GM18499 (cell line): ENCODE measurements around the gene RNU11.
"Not testable (repeated sequence)": the region's sequence is repeated elsewhere in the genome, so short reads cannot be mapped to it uniquely, and the experiment has no call there.

ENCODE experiments used
- ATAC-seq: cut with Tn5 transposase; IDR thresholded peaks from one replicate; pipeline ENCODE4 v1.9.1; 2021; ENCODE audit warnings: moderate number of reproducible peaks; ENCODE audit not compliant: insufficient read depth, unreplicated experiment

RNU11 gene

DNA sequence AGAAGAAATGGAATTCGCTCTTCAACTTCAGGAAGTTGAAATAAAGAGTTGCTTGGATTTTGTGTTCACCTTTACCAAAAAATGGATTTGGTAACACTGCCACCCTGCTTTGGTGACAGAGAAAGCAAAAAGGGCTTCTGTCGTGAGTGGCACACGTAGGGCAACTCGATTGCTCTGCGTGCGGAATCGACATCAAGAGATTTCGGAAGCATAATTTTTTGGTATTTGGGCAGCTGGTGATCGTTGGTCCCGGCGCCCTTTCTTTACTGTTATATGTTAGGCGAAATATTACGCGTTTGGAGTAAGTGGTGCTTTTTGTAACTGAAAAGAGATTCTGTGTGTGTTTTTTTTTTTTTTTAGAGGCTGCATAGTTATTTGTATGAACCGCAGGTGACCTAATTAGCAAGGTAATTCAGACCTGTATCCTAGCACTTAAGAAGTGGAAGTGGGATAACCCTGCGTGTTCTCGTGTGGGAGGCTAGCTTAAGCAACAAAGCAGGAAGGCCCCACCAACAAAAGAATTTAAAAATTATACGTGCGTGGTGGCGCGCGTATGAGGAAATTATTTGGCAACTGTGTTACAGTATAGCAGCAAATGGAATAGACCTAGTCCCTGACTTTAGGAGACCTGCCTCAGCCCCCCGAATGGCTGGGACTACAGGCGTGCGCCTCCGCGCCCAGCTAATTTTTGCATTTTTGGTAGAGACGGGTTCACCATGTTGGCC lies at the start of gene RNU11:
Gene RNU11, plus strand, starts transcription at position 127 of the 725 bp plus-strand sequence.
- peak; percentile 49 for ATAC-seq

DNA sequence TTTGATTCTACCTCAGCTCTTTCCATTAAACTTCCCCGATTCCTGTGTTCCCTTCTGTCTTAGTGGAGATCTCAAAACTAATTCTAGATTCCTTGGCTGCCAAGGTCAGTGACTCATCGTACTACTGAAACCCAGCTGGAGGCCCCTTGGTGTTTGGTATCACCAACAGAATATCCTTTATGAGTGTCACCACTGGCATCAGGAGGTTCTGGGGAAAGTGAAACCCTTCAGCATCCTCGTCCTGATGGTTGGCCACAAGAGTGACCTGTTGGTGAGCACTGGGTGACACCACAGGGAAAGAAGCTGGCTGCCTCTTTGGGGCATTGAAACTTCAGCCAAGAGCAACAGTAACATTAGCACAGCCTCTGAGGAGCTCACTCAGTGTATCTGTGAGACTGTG lies 46.7 kb upstream of the RNU11 start:
- no peak for ATAC-seq

DNA sequence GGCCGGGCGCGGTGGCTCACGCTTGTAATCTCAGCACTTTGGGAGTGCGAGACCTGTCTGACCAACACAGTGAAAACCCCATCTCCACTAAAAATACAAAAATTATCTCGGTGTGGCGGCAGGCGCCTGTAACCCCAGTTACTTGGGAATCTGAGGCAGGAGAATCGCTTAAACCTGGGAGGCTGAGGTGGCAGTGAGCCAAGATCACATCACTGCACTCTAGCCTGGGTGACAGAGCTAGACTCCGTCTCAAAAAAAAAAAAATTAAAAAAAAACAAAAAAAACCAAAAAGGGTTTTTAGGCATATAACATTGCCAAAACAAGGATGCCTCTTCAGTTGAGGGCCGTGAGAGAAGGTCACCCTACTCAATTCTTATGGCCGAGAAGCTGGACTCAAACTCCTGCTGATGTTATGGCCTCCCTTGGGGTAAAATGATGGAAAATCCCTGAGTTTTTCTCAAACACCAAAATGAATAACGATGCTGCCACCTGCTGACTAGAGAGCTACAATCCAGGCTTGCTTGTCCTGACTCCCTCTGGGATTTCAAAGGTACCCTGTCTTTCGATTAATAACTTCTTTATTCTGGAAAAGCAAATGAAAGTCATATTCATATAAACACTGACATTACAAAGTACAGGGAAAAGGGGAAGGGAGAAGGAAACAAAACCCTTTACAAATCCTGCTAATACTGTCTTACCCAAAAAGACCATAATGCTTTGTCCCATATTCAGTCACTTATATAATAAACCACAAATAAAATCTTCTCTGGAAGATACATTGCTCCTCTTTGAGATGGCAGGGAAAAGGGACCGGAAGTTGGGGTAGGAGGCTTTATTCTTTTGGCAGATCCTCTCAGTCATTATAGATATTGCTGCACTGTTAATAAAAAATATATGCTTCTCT lies 45.6 kb upstream of the RNU11 start:
- ATAC-seq = no peak

DNA sequence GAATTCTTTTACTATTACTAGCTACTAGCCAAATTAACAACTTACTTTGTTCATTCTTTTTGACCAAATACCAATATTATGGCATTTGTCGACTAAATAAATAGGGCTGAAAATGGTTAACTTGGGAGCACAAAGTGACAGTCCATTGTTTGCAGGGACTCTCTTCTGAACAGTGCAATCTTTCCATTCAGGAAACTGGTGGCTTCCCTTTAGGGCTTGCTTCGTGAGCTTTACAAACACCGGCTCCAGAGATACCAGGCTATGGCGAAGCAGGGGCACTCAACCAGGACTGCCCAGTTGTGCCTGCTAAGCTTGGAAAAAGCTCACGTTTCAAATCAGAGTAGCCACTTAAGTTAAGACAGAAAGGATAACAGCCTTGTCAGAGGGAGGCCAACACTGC lies 44.0 kb upstream of the RNU11 start:
- no peak for ATAC-seq

DNA sequence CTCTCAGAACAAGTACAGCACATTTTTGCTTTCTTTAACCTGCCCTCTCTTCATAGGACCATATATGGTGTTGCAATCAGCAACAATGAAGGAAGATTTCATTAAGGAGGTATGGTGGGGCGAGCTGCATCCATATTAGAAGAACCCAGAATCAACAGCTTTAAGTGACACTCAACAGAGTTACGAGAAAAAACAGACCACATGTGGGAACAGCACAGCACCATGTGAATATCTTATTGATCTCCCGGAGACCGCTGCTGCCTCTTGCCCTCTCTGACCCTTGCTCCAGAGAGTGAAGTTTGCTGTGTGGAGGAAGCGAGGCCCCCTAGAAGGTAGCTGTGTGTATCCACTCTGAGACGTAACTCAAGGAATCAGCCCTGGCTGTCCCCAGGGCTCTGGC lies 43.4 kb upstream of the RNU11 start:
- no peak for ATAC-seq

DNA sequence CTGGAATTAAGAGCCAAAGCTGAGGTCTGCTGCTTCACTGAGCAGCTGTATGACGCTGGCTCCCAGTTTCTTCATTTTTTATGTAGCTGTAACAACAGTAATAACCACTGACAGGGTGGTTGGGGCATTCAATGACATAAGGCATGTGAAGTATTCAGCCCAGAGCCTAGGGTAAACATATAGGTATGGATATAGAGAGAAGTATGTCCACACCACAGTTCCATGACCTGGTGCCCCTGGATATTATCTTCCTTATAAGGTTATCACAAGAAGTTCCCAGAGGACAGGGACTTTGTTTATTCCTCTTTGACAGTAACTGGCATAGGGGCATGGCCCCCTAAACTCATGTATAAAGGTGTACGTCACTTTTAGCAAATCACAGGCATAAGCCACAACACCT lies 41.6 kb upstream of the RNU11 start:
- ATAC-seq = no peak

DNA sequence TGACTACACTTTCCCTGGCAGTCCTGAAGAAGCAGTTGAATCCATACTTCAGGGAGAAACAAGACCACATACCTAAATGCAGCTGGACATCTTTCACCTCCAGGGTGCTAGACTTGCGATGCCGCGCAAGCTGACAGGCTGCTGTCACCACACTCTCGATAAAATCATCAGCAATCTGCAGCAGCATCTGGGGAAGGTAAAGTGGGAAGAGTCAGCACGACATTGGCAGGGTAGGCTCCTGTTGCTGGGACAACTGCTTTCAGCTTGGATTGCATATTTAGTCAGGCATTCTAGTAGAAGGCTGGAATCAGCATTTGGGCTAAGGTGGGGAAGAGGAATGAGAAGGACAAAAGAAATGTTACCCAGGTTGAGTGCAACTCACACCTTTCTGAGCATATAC lies 35.2 kb upstream of the RNU11 start:
- ATAC-seq = no peak

DNA sequence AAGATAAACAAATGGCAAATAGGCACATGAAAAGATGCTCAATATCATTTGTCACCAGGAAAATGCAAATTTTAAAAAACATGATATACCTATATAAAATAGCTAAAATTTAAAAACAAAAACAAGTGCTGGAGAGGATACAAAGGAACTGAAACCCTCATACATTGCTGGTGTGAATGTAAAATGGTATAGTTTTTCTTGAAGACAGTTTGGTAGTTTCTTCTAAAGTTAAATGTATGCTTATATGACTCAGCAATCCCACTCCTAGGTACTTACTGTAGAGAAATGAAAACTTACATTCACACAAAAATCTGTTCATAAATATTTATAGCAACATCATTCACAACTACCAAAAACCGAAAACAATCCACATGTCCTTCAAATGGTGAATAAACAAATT lies 16.7 kb upstream of the RNU11 start:
- no peak for ATAC-seq

DNA sequence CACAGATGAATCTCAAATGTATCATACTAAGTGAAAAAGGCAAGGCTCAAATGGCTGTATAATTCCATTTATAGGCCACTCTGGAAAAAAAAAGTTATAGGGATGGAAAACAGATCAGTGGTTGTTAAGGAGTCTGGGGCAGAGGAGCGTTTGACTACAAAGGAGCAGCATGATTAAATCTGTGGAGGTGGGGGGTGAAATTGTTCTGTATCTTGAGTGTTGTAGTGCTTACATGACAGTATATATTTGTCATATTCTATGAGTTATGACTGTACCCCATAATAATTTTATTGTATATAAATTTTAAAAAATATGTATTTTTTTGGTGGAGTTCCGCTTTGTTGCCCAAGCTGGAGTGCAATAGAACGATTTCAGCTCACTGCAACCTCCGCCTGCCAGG lies 15.8 kb upstream of the RNU11 start:
- no peak for ATAC-seq

DNA sequence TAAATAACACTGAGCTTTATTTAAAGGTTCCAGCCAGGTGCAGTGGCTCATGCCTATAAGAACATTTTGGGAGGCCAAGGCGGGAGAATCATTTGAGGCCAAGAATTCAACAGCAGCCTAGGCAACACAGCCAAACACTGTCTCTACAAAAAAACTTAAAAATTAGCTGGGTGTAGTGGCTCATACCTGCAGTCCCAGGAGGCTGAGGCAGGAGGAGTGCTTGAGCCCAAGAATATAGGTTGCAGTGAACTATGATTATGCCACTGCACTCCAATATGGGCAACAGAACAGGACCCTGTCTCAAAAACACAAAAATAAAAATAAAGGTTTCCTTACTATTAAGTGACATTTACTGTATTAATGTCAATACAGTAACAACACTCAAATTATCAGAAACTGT lies 7.6 kb upstream of the RNU11 start:
- no peak for ATAC-seq

DNA sequence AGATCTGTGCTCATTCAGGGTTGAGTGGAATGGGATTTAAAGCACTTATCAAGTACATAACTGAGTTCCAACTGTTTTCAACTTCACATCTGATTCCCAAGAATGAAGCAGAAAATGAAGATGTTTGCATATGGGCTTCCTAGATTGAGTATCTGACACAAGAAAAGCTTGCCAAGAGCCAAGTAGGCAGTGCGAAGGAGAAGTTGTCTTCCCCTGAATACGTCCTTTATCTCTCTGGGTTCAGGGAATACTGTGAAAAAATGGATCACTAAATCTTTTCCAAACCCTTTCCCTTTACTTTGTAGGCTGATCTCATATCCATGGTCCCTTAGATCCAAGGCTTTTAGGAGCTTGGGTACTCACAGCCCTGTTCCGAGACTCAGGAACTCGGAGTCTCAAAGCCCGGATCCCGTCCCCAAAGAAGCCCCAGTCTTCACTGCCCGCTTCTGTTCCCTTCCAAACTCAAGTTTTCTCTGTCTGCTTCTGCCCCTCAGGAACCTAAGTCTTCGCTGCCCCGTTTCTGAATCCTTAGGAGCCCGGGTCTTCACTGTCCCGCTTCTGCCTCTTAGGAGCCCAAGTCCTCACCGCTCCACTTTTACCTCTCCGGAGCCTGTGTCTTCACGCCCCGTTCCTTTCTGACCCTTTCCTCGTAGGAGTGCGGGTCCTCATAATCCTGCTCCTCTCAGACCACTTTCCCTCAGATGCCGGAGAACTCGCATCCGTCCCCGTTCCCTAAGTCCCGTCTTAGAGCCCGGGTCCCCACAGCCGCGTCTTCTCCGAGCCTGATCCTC lies 6.1 kb upstream of the RNU11 start:
- ATAC-seq = no peak

DNA sequence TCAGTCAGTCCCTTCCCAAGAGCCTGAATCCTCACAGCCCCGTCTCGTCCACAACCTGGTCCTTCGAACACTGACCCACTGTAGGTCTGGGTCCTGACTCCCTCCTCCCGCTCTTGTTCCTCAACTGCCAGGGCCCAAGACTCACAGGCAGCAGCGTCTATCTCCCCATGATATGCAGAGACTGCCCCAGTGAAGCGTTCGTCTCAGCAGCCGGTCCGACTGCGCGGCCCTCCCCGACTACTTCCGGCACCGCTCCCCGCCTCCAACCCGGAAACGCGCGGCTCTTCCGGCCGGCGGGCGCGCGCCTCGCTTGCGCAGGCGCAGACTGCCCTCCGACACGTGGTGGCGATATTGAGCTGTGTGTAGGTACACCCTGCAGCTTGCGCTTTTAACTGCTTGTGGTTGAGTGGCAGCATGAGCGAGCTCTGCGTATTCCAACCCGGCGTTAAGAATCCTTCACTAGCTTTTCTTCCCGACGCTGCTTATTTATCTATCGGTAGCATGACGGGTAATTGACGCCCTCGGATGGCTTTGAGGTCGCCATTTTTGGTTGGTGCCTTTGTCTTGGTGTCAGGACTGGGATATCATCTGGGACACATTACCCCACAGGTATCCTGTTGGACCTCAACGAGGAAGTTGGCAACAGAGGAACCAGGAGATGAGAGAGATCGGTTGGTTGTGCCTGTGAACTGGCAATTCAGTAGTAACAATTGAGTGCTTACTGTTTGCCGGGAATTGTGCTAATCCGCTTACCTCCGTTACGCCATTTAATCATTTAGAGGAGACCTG lies 5.4 kb upstream of the RNU11 start, which contains the start of gene TAF12:
Gene TAF12, minus strand, starts transcription at position 221 of the 789 bp plus-strand sequence. CDS start 20,986 bp downstream, outside the sequence.
- peak; percentile 47 for ATAC-seq

DNA sequence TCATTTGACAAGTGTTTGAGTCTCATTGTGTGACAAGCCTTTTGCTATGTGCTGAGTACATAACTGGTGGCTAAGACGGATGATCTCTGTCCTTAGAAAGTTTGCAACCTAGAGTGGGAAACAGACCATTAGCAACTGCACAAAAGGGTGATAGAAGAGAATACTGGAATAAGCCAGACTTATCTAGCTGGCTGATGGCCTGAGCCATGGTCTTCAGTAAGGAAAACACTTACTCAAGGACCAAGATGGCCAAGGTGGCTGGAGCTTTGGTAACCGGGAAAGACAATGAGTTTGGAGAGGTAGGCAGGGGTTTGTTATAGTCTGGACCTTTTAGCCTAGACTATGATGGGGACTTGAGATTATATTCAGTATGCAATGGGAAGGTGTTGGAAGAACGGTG lies 3.9 kb upstream of the RNU11 start:
- no peak for ATAC-seq

DNA sequence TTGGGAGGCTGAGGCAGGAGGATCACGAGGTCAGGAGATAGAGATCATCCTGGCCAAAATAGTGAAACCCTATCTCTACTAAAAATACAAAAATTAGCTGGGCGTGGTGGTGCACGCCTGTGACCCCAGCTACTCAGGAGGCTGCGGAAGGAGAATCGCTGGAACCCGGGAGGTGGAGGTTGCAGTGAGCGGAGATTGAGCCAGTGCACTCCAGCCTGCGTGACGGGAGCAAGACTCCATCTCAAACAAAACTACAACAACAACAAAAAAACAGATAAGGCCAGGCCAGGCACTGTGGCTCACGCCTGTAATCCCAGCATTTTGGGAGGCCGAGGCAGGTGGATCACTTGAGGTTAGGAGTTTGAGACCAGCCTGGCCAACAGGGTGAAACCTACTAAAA lies 3.0 kb upstream of the RNU11 start:
- ATAC-seq = not testable (repeated sequence)

DNA sequence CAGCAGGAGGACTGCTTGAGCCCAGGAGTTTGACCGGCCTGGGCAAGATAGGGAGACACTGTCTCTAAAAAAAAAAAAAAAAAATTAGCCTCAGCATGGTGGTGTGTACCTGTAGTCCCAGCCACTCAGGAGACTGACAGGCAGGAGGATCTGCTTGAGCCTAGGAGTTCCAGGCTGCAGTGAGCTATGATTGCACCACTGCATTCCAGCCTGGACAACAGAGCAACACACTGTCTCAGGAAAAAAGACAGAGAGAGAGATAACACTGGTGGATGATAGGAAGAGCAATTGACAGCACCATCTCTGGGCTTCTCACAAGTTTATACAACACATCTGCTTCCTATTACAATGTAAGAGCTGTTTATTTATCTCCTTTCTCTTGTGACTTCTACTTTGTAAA lies 2.4 kb upstream of the RNU11 start:
- ATAC-seq = no peak

DNA sequence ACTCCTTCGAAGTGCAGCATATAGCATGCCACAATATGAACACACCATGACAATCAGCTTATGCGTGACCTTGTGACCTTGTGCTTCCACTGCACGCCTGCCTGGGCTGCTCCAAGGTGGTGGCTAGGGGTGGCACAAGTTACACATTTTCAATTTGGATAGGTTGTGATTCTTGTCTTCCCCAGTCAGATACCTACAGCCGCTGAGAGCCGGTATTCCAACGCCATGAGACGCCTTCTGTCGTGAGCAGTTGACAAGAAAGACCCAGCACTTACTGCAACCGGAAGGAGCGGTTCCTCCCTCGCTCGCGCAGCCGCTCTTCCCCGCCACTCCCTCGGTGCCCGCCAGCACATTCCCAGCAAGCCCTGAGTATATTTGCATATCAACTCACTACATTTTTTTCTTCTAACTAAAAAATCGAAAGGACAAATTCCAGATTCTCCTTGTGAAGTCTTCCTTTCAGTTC lies 359 bp upstream of the RNU11 start:
- peak; percentile 29 for ATAC-seq

DNA sequence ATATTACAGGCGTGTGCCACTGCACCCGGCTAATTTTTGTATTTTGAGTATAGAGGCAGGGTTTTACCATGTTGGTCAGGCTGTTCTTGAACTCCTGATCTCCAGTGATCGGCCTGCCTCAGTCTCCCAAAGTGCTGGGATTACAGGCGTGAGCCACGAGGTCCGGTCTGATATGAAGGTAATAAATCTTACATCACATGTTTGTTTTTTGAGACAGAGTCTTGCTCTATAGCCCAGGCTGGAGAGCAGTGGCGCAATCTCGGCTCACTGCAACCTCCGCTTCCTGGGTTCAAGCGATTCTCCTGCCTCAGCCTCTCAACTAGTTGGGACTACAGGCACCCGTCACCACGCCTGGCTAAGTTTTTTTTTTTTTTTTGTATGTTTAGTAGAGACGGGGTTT lies 4.7 kb downstream of the RNU11 start:
- not testable (repeated sequence) for ATAC-seq

DNA sequence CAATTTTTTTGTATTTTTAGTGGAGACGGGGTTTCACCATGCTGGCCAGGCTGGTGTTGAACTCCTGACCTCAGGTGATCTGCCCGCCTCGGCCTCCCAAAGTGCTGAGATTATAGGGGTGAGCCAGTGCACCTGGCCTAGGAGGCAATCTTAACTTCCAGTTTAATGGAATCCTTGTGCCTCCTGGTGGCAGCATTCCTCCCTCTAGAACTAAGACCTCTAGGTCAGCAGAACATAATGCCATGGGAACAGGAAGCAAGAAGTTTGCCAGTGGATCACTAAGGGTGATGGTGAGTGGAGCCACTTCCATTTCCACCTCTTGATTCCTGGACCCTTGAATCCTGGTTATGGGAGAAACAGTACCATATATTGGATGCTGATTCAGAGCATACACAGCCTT lies 5.5 kb downstream of the RNU11 start:
- ATAC-seq = not testable (repeated sequence)

DNA sequence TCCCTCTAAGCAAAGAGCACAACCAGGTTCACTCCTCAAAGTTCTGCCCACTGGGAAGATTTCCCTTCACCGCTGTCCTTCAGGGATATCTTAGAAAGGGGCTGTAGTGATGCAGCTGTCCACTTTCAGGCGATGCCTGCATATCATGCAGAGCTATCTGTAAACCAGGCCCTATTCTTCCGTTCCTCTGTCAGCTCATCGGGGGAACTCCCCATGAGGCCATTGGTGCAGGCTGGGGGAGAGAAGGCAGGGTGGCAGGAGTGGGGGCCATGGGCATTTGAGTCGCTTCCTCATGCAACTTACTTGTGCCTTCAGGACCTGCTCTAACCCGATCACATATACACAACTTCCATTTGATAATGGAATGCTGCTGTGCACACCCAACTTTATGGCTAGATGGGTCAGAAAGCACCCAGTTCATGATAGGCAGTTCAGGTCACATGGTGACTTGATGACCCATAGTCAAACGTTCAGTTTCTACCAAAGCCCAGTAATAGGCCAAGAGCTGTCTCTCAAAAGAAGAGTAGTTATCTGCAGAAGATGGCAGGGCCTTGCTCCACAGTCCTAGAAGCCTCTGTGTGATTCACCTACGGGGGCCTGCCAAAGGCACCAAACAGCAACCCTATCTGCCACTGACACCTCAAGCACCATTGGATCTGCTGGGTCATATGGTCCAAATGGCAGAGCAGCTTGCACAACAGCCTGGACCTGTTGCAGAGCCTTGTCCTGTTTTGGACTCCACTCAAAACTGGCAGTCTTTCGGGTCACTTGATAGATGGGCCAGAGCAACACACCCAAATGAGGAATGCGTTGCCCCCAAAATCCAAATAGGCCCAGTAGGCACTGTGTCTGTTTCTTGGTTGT lies 7.3 kb downstream of the RNU11 start:
- ATAC-seq = not testable (repeated sequence)
